ENCODE measurements around the gene HNRNPUL2.
A peak's percentile ranks its signal among the peaks of the same experiment; 100 is the strongest.

DNA sequence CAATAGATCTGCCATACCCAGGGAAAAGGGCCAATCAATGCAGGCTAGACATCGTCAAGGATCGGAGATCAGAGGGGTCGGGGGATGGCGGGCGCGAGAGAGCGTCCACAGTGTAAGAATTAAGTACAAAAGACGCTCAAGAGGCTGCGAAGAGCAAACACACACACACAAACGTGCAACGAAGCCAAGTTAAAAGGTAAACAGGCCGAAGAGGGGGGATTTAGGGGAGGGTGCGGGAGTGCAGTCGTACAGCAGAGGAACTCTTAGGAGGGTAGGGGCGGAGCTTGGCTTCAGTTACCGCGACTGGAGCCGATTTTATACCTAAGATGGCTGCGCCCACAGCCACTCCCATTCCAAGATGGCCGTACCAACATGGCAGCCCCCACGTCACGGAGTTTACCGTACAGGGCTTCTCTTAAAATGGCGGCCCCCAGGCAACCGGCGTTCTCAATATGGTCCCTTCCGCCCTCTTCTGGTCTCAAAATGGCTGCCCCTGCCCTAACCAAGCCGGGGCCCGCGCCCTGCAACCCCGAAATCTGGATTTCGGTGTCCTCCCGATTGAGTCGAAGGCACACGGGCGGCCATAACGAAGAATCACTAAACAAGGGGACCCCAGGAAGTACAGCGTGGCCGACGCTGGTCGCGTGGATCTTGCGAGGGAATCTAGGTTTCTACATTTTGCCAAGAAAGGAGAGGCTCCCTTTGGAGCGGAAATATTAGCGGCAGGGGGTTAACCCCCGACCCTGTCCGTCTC, 17.8 kb downstream of the HNRNPUL2 start:
- TF ChIP-seq, protein P1, sequence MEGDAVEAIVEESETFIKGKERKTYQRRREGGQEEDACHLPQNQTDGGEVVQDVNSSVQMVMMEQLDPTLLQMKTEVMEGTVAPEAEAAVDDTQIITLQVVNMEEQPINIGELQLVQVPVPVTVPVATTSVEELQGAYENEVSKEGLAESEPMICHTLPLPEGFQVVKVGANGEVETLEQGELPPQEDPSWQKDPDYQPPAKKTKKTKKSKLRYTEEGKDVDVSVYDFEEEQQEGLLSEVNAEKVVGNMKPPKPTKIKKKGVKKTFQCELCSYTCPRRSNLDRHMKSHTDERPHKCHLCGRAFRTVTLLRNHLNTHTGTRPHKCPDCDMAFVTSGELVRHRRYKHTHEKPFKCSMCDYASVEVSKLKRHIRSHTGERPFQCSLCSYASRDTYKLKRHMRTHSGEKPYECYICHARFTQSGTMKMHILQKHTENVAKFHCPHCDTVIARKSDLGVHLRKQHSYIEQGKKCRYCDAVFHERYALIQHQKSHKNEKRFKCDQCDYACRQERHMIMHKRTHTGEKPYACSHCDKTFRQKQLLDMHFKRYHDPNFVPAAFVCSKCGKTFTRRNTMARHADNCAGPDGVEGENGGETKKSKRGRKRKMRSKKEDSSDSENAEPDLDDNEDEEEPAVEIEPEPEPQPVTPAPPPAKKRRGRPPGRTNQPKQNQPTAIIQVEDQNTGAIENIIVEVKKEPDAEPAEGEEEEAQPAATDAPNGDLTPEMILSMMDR (IDR thresholded peaks at IDR 0.05) = no peak
- peak; percentile 44 to 85 for TF ChIP-seq POLR2A (IDR thresholded peaks at IDR 0.05)

Data from adrenal gland (tissue), 5 donors.